Natural killer cell (primary cell): ENCODE results near the gene ZNF277. TPM values are rescaled to one million over a fixed set of nuclear protein-coding genes. Genes with fewer than 3 reads are reported as not detected.

Experiments
- ATAC-seq, 3 donors: fragments of 150-1000 bp in 2 of 3; fragments of 200-7000 bp in 1 of 3; cut with Tn5 transposase; 1 replicate in 1 of 3; 2 replicates in 2 of 3; pipeline ENCODE4 v1.10.0; 2021; ENCODE audit warnings: mild to moderate bottlenecking in 2 of 3, moderate library complexity in 2 of 3
- DNase-seq, 2 donors: peaks; one replicate each; pipeline versions ENCODE4 v3.0.0 to v3.0.0-alpha.2; 2013 to 2021; ENCODE audit warnings: mixed read lengths in 1 of 2
- H3K27ac ChIP-seq: one replicate; pipeline ENCODE4 v1.5.1; 2013; ENCODE audit warnings: mild to moderate bottlenecking, low read length
- H3K27me3 ChIP-seq: one replicate; pipeline ENCODE4 v1.6.1; 2013; ENCODE audit warnings: low read length; ENCODE audit not compliant: control insufficient read depth, insufficient read depth
- H3K36me3 ChIP-seq: one replicate; pipeline ENCODE4 v1.6.1; 2013; ENCODE audit warnings: low read length; ENCODE audit not compliant: control insufficient read depth, insufficient read depth
- H3K4me1 ChIP-seq: one replicate; pipeline ENCODE4 v1.6.1; 2013; ENCODE audit warnings: low read length; ENCODE audit not compliant: control insufficient read depth, insufficient read depth
- H3K4me3 ChIP-seq: one replicate; pipeline ENCODE4 v1.5.1; 2013; ENCODE audit warnings: low read length
- H3K9me3 ChIP-seq: one replicate; pipeline ENCODE4 v1.6.1; 2013; ENCODE audit warnings: low read length; ENCODE audit not compliant: control insufficient read depth, insufficient read depth
- H3K27ac Mint-ChIP-seq, 2 donors: one replicate each; pipeline ENCODE4 v1.8.0; 2022; ENCODE audit warnings: mild to moderate bottlenecking in 2 of 2, mixed read lengths in 2 of 2, moderate library complexity in 1 of 2
- H3K27me3 Mint-ChIP-seq, 2 donors: one replicate each; pipeline ENCODE4 v1.8.0; 2022; ENCODE audit warnings: low read depth in 2 of 2, mixed read lengths in 2 of 2
- H3K36me3 Mint-ChIP-seq: one replicate; pipeline ENCODE4 v1.8.0; 2022; ENCODE audit warnings: mixed read lengths
- H3K4me1 Mint-ChIP-seq, 2 donors: one replicate each; pipeline ENCODE4 v1.8.0; 2022; ENCODE audit warnings: mixed read lengths in 2 of 2
- H3K4me3 Mint-ChIP-seq: one replicate; pipeline ENCODE4 v1.8.0; 2022; ENCODE audit warnings: mild to moderate bottlenecking, moderate library complexity, mixed read lengths
- H3K9me3 Mint-ChIP-seq, 2 donors: one replicate each; pipeline ENCODE4 v1.8.0; 2022; ENCODE audit warnings: mixed read lengths in 2 of 2
- WGBS: methylation state at CpG from one replicate; pipeline ENCODE4 v1.1.7; 2013; ENCODE audit warnings: missing lambda C conversion rate; ENCODE audit not compliant: insufficient coverage; 5-methylcytosine and 5-hydroxymethylcytosine counted together
- intact Hi-C: fragments of 100-400 bp; cut with micrococcal nuclease; formaldehyde crosslinking; loops from one replicate; pipeline ENCODE4 v1.14.2; 2022
- total RNA-seq, 4 donors: library from RNA; stranded (reverse); fragments of 120-200 nt in 1 of 4; gene quantifications; one replicate each; pipeline versions ENCODE4 v1.2.3 to v1.2.4, GENCODE V29; 2013 to 2022
- TF ChIP-seq, protein P1 (sequence below): fragments of 200-600 bp; IDR thresholded peaks from one replicate; pipeline ENCODE4 v1.8.0; 2022; ENCODE audit warnings: antibody characterized with exemption

The ZNF277 gene
- total RNA-seq, 3 donors from 2014 or later (not counting 1 experiment from before 2014, with no cell fraction given) = 13.0 to 20.8 (median 16.7) TPM

DNA sequence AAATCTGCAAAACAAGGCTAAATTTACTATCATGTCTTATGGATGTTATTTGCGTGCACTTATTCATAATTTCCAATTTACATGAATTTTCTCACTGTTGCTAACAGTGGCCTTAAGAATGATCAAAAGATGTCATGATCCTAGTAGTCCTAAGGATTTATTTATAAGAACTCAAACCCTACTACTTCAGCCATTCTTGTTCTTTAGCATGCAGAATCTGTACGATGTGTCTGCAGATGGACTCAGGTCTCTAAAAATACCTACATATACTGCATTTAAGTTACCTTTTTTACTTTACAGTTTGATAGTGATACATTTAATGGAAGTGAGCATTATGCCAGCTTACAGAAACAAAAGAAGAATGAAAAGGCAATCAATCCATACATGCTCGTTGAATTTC, 91.2 kb downstream of the ZNF277 start:
- Mint-ChIP-seq H3K4me3 (no peak overlapping the region), H3K4me1 (peaks cover 11 to 33% of the 10 kb centered on the region in 2 donors), H3K27ac (no peak overlapping the region), H3K9me3 (no peaks in the 10 kb centered on the region), H3K27me3 (no peaks in the 10 kb centered on the region), H3K36me3 (no peaks in the 10 kb centered on the region)
- peaks cover 6% of the 10 kb centered on the region for H3K36me3 ChIP-seq
- TF ChIP-seq, protein P1, sequence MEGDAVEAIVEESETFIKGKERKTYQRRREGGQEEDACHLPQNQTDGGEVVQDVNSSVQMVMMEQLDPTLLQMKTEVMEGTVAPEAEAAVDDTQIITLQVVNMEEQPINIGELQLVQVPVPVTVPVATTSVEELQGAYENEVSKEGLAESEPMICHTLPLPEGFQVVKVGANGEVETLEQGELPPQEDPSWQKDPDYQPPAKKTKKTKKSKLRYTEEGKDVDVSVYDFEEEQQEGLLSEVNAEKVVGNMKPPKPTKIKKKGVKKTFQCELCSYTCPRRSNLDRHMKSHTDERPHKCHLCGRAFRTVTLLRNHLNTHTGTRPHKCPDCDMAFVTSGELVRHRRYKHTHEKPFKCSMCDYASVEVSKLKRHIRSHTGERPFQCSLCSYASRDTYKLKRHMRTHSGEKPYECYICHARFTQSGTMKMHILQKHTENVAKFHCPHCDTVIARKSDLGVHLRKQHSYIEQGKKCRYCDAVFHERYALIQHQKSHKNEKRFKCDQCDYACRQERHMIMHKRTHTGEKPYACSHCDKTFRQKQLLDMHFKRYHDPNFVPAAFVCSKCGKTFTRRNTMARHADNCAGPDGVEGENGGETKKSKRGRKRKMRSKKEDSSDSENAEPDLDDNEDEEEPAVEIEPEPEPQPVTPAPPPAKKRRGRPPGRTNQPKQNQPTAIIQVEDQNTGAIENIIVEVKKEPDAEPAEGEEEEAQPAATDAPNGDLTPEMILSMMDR = no peak
- no peak overlapping the region for H3K27ac ChIP-seq
- no peak for DNase-seq
- no peak overlapping the region for H3K4me3 ChIP-seq
- WGBS = 88% methylated on average over 1 of the region's 3 CpGs
- no peaks in the 10 kb centered on the region for H3K9me3 ChIP-seq
- H3K4me1 ChIP-seq = no peaks in the 10 kb centered on the region
- intact Hi-C loops = no loop called here
- no peaks in the 10 kb centered on the region for H3K27me3 ChIP-seq
- no peak for ATAC-seq

DNA sequence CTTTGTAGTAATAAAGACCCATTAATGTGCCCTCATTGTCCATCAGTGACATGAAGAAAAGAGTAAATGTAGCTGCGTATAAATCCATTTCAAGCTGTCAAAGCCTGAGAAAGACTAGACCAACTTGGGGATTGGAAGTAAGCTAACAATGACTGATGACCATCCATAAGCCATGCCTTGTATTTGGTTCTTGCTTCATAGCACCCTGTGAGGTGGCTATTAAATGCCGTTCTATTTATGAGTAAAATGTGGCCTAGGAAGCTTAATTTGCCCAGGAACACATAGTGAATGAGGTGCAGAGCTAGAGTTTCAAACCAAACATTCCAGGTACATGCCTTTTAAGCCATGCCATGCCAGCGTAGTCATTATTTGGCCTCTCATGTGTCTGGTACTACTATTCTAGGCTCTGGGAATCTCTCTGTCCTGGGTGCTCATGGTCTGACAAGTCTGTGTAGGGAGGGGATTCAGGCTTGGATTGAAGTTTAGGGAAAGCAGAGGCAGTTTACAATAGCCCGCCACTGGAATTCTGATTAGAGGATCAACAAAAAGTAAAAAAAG, 92.1 kb downstream of the ZNF277 start:
- H3K36me3 ChIP-seq = peaks cover 6% of the 10 kb centered on the region
- H3K27ac Mint-ChIP-seq = no peak overlapping the region
- H3K36me3 Mint-ChIP-seq = no peaks in the 10 kb centered on the region
- TF ChIP-seq, protein P1 = no peak
- DNase-seq (no peak), ATAC-seq (no peak)
- H3K9me3 Mint-ChIP-seq = no peaks in the 10 kb centered on the region
- H3K4me3 Mint-ChIP-seq = no peak overlapping the region
- no peaks in the 10 kb centered on the region for H3K27me3 Mint-ChIP-seq
- no peaks in the 10 kb centered on the region for H3K9me3 ChIP-seq
- no peaks in the 10 kb centered on the region for H3K27me3 ChIP-seq
- H3K4me3 ChIP-seq = no peak overlapping the region
- H3K27ac ChIP-seq = no peak overlapping the region
- H3K4me1 ChIP-seq = peaks cover 4% of the 10 kb centered on the region
- peaks cover 14 to 39% of the 10 kb centered on the region in 2 donors for H3K4me1 Mint-ChIP-seq
- WGBS = 96% methylated on average over 4 of the region's 4 CpGs
- intact Hi-C loops = no loop called here

DNA sequence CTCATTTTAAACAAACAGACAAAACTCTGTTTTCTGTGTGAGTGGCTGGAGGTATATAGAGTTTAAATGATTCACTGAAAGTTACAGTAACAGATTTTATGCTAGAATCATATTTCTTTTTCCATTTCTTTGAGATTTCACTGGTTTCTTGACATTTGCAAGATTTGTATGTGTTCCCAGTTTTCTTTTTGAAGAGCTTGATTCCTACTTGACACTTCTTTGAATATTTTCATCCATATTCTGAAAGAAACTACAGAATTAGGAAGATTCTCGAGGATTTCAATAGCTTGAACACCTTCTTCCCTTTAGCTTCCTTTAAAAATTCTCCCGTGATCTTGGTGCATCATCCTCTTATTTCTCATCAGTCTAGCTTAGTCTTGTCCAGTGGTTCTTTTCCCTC, 93.6 kb downstream of the ZNF277 start:
- no peak overlapping the region for H3K27ac ChIP-seq
- no peaks in the 10 kb centered on the region for H3K9me3 Mint-ChIP-seq
- no peak overlapping the region for H3K4me3 ChIP-seq
- H3K4me1 Mint-ChIP-seq = peaks cover 9 to 37% of the 10 kb centered on the region in 2 donors
- H3K36me3 ChIP-seq = peaks cover 6% of the 10 kb centered on the region
- TF ChIP-seq, protein P1 = no peak
- ATAC-seq (no peak), DNase-seq (no peak)
- no peaks in the 10 kb centered on the region for H3K9me3 ChIP-seq
- no peak overlapping the region for H3K4me3 Mint-ChIP-seq
- H3K36me3 Mint-ChIP-seq = no peaks in the 10 kb centered on the region
- WGBS = 94% methylated on average over 2 of the region's 2 CpGs
- intact Hi-C loops = no loop called here
- no peak overlapping the region for H3K27ac Mint-ChIP-seq
- peaks cover 4% of the 10 kb centered on the region for H3K4me1 ChIP-seq
- H3K27me3 ChIP-seq = no peaks in the 10 kb centered on the region
- no peaks in the 10 kb centered on the region for H3K27me3 Mint-ChIP-seq

DNA sequence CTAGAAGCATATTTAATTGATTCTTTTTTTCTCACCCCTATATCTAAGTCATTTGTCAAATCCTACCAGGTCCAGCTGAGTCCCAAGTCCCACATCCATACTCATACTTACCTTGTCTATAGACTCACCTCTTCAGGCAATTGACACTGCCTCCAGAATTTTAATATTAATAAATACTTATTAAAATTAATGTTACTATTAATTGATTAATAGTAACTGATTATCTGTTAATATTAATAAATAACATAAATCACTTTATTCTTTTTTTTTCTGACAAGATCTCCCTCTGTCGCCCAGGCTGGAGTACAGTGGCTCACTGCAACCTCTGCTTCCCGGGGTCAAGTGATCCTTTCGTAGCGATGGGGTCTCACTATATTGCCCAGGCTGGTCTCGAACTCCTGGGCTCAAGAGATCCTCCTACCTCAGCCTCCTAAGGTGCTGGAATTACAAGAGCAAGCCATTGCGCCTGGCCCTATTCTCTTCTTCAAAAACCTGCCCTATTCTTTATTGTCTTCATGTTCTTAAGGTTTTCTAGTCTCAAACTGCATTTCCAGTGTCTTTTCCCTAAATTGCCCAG, 94.4 kb downstream of the ZNF277 start:
- Mint-ChIP-seq H3K27ac (peak overlapping the region in 1 of 2 donors; percentile 14), H3K27me3 (no peaks in the 10 kb centered on the region)
- intact Hi-C loops = no loop called here

More for the DNA sequence above, 94.4 kb downstream of the ZNF277 start:
- Mint-ChIP-seq H3K9me3 (no peaks in the 10 kb centered on the region), H3K36me3 (no peaks in the 10 kb centered on the region), H3K4me1 (peaks cover 7 to 29% of the 10 kb centered on the region in 2 donors), H3K4me3 (no peak overlapping the region)
- ATAC-seq (no peak), DNase-seq (no peak)
- H3K9me3 ChIP-seq = no peaks in the 10 kb centered on the region
- TF ChIP-seq, protein P1 = no peak
- no peak overlapping the region for H3K4me3 ChIP-seq
- H3K36me3 ChIP-seq = peaks cover 8% of the 10 kb centered on the region
- peaks cover 4% of the 10 kb centered on the region for H3K4me1 ChIP-seq
- 96% methylated on average over 6 of the region's 6 CpGs for WGBS
- no peaks in the 10 kb centered on the region for H3K27me3 ChIP-seq
- H3K27ac ChIP-seq = no peak overlapping the region
